ENCODE measurements around the gene DMGDH.

DNA sequence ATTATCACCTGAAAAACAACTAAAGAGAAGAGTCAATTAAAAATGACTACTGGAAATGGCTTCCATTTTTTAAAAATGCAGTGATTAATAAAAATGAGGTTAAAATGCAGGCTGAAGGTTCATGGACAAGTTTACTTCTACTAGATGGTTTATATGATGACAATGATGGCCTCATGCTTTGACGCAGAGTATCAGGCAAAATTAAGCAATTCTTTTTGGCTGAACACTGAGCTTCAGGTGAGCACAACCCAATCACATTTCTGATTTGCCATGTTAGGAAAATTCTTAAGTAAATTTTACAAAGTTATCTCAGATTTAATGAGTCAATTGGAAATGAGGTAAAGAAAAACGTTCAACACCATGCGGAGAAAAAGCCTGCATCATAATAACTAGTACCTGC is 22.3 kb downstream of the DMGDH start:
- no peak for TF ChIP-seq CTCF (IDR thresholded peaks at IDR 0.05)
- TF ChIP-seq EZH2 (IDR thresholded peaks at IDR 0.05; ENCODE audit: borderline replicate concordance, insufficient read depth, low read depth, low read length, poor library complexity, severe bottlenecking): no peak
